PC-9 (cell line): ENCODE results near the gene FOXP1.

ENCODE experiments used
- EZH2 ChIP-seq: fragments of 200-600 bp; sonication (generic); IDR thresholded peaks from 2 replicates; pipeline ENCODE4 v1.8.0; 2017; ENCODE audit warnings: antibody characterized with exemption, low read depth
- TF ChIP-seq, protein P1 (sequence below): fragments of 200-600 bp; sonication (generic); conservative IDR thresholded peaks from 2 replicates; pipeline ENCODE4 v1.6.1; 2017; ENCODE audit warnings: mixed run types, antibody characterized with exemption, mild to moderate bottlenecking, moderate library complexity

DNA sequence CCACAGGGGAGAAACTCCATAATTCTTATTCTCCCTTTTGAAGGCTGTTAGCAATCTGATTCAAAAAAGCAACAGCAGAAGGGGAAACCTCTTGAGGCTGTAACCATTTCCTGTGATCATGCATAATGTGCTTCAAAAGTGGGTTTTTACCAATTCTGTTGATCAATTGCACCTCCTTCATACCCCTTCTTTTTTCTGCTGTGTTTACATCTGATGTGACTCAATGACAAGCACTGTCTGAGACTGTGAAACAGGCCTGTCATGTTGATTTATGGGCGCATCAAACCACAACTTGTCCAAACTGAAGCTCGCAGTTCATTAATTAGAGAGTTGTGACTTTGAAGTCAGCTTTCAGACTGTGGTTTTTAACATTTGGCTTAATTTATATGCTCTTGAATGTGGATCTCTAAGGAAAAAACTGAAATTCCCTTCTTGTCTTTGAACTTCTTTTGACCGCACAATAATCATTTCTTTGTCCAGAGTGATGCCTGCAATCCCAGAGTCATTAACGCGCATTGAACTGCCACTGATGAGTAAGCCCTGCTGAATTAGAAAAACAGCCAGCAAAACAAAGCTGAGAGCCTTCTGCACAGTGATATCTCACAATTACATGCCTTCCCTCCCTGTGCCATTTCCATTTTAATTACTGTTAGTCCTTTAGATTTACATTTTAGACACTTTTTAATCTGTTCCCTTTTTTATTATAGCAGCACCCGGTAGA lies 532.8 kb downstream of the FOXP1 start:
- TF ChIP-seq, protein P1, sequence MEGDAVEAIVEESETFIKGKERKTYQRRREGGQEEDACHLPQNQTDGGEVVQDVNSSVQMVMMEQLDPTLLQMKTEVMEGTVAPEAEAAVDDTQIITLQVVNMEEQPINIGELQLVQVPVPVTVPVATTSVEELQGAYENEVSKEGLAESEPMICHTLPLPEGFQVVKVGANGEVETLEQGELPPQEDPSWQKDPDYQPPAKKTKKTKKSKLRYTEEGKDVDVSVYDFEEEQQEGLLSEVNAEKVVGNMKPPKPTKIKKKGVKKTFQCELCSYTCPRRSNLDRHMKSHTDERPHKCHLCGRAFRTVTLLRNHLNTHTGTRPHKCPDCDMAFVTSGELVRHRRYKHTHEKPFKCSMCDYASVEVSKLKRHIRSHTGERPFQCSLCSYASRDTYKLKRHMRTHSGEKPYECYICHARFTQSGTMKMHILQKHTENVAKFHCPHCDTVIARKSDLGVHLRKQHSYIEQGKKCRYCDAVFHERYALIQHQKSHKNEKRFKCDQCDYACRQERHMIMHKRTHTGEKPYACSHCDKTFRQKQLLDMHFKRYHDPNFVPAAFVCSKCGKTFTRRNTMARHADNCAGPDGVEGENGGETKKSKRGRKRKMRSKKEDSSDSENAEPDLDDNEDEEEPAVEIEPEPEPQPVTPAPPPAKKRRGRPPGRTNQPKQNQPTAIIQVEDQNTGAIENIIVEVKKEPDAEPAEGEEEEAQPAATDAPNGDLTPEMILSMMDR = no peak
- no peak for TF ChIP-seq EZH2
